Amniotic epithelial cell (primary cell): Measurements from ENCODE around the gene CDH13.

Experiments
- DNase-seq: peaks from one replicate; pipeline ENCODE4 v3.0.0-alpha.2; 2010; ENCODE audit warnings: low read depth

The CDH13 gene

GRCh38 chr16:83579436-83579835 is 952.7 kb downstream of the CDH13 start:
- DNase-seq, result no peak

GRCh38 chr16:83581082-83581481 is 954.3 kb downstream of the CDH13 start:
- DNase-seq, result no peak

GRCh38 chr16:83581994-83582747 is 955.4 kb downstream of the CDH13 start:
- no peak for DNase-seq

GRCh38 chr16:83586036-83586435 is 959.3 kb downstream of the CDH13 start:
- no peak for DNase-seq

GRCh38 chr16:83586461-83587200 is 959.9 kb downstream of the CDH13 start:
- DNase-seq, result no peak

- no peak for DNase-seq
These were observed 960.4 kb downstream of the CDH13 start for GRCh38 chr16:83587201-83587600.

- DNase-seq, result no peak
These were observed 961.3 kb downstream of the CDH13 start for GRCh38 chr16:83588070-83588469.

GRCh38 chr16:83589576-83589975 is 962.8 kb downstream of the CDH13 start:
- DNase-seq, result no peak

GRCh38 chr16:83592778-83593177 is 966.0 kb downstream of the CDH13 start:
- no peak for DNase-seq

GRCh38 chr16:83599789-83600462 is 973.2 kb downstream of the CDH13 start:
- DNase-seq, result no peak

- no peak for DNase-seq
These were observed 976.3 kb downstream of the CDH13 start for GRCh38 chr16:83602761-83603722.

GRCh38 chr16:83603723-83604570 is 977.2 kb downstream of the CDH13 start:
- no peak for DNase-seq

- no peak for DNase-seq
These were observed 979.8 kb downstream of the CDH13 start for GRCh38 chr16:83606486-83607030.

GRCh38 chr16:83609178-83609577 is 982.4 kb downstream of the CDH13 start:
- no peak for DNase-seq

- no peak for DNase-seq
These were observed 988.6 kb downstream of the CDH13 start for GRCh38 chr16:83615141-83615952.

GRCh38 chr16:83615953-83616350 is 989.2 kb downstream of the CDH13 start:
- no peak for DNase-seq

GRCh38 chr16:83619381-83620150 is 992.8 kb downstream of the CDH13 start:
- DNase-seq, result no peak

- no peak for DNase-seq
These were observed 995.2 kb downstream of the CDH13 start for GRCh38 chr16:83622010-83622409.
